HepG2 (cell line): ENCODE results near the gene GRAMD1B.

ENCODE experiments used
- KDM5A ChIP-seq: fragments of 200-600 bp; sonication (generic); IDR thresholded peaks from 2 replicates; pipeline ENCODE4 v1.7.0; 2018; ENCODE audit warnings: antibody characterized with exemption, mild to moderate bottlenecking, low read length, borderline replicate concordance
- SRF ChIP-seq: IDR thresholded peaks from 2 replicates; pipeline ENCODE4 v1.6.1; 2011; ENCODE audit warnings: mild to moderate bottlenecking, low read depth, low read length, moderate library complexity
- ZFAT ChIP-seq: sonication (generic); formaldehyde crosslinking; conservative IDR thresholded peaks from 2 replicates; pipeline ENCODE4 v1.8.1; 2023; ENCODE audit warnings: missing genetic modification reagents, inconsistent platforms
- ZNF138 ChIP-seq: sonication (generic); formaldehyde crosslinking; IDR thresholded peaks from 2 replicates; pipeline ENCODE4 v1.5.0; 2020; ENCODE audit warnings: mild to moderate bottlenecking, low read depth, missing genetic modification reagents
- TF ChIP-seq, protein P1 (sequence below), 2 experiments: IDR thresholded peaks; 2 replicates each; pipeline ENCODE4 v1.6.1; 2011 to 2012; ENCODE audit warnings: low read length in 2 of 2, borderline replicate concordance in 1 of 2, low read depth in 1 of 2, mild to moderate bottlenecking in 1 of 2, moderate library complexity in 1 of 2
- TF ChIP-seq, protein P2 (sequence below): sonication (generic); formaldehyde crosslinking; IDR thresholded peaks from 2 replicates; pipeline ENCODE4 v1.5.0; 2020; ENCODE audit warnings: mild to moderate bottlenecking, missing genetic modification reagents, moderate library complexity
- TF ChIP-seq, protein P3 (sequence below): sonication (generic); formaldehyde crosslinking; IDR thresholded peaks from 2 replicates; pipeline ENCODE4 v1.8.1; 2023; ENCODE audit warnings: mild to moderate bottlenecking, missing genetic modification reagents

DNA sequence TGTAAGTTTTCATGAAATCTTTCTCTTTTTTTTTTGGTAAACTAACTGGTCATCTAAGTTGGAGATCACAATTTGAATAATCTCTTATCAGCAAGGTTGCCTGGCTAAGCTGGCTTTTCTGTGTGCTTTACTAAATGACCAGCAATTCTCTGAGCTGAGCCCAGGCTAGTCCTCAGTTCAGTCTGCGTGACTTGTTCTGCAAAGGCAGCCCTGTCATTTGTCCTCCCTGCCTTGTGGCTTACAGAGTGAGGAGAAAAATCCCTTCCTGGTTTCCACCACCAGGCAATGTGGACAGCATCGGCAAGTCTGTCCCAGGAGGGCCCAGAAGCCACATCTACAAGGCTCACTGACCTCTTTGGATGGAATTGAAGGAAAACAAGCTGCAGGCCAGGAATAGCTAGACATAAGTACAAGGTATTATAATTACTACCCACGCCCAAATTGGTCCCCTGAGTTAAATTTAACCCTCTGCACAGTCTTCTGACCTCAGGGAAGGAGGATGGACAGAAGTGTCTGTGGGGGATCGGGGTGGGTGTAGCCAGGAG lies 115.7 kb downstream of the GRAMD1B start:
- TF ChIP-seq, protein P1, sequence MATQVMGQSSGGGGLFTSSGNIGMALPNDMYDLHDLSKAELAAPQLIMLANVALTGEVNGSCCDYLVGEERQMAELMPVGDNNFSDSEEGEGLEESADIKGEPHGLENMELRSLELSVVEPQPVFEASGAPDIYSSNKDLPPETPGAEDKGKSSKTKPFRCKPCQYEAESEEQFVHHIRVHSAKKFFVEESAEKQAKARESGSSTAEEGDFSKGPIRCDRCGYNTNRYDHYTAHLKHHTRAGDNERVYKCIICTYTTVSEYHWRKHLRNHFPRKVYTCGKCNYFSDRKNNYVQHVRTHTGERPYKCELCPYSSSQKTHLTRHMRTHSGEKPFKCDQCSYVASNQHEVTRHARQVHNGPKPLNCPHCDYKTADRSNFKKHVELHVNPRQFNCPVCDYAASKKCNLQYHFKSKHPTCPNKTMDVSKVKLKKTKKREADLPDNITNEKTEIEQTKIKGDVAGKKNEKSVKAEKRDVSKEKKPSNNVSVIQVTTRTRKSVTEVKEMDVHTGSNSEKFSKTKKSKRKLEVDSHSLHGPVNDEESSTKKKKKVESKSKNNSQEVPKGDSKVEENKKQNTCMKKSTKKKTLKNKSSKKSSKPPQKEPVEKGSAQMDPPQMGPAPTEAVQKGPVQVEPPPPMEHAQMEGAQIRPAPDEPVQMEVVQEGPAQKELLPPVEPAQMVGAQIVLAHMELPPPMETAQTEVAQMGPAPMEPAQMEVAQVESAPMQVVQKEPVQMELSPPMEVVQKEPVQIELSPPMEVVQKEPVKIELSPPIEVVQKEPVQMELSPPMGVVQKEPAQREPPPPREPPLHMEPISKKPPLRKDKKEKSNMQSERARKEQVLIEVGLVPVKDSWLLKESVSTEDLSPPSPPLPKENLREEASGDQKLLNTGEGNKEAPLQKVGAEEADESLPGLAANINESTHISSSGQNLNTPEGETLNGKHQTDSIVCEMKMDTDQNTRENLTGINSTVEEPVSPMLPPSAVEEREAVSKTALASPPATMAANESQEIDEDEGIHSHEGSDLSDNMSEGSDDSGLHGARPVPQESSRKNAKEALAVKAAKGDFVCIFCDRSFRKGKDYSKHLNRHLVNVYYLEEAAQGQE (IDR thresholded peaks at IDR 0.05; ENCODE audit: borderline replicate concordance in 1 of 2, low read depth in 1 of 2, low read length in 2 of 2) = no peak
- no peak for TF ChIP-seq ZFAT (CRISPR knock-in tag)
- TF ChIP-seq, protein P2, sequence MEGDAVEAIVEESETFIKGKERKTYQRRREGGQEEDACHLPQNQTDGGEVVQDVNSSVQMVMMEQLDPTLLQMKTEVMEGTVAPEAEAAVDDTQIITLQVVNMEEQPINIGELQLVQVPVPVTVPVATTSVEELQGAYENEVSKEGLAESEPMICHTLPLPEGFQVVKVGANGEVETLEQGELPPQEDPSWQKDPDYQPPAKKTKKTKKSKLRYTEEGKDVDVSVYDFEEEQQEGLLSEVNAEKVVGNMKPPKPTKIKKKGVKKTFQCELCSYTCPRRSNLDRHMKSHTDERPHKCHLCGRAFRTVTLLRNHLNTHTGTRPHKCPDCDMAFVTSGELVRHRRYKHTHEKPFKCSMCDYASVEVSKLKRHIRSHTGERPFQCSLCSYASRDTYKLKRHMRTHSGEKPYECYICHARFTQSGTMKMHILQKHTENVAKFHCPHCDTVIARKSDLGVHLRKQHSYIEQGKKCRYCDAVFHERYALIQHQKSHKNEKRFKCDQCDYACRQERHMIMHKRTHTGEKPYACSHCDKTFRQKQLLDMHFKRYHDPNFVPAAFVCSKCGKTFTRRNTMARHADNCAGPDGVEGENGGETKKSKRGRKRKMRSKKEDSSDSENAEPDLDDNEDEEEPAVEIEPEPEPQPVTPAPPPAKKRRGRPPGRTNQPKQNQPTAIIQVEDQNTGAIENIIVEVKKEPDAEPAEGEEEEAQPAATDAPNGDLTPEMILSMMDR = no peak
- TF ChIP-seq ZNF138 (CRISPR knock-in tag) = no peak
- TF ChIP-seq, protein P3, sequence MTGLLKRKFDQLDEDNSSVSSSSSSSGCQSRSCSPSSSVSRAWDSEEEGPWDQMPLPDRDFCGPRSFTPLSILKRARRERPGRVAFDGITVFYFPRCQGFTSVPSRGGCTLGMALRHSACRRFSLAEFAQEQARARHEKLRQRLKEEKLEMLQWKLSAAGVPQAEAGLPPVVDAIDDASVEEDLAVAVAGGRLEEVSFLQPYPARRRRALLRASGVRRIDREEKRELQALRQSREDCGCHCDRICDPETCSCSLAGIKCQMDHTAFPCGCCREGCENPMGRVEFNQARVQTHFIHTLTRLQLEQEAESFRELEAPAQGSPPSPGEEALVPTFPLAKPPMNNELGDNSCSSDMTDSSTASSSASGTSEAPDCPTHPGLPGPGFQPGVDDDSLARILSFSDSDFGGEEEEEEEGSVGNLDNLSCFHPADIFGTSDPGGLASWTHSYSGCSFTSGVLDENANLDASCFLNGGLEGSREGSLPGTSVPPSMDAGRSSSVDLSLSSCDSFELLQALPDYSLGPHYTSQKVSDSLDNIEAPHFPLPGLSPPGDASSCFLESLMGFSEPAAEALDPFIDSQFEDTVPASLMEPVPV = no peak
- no peak for TF ChIP-seq KDM5A
- TF ChIP-seq SRF = no peak
